ENCODE data around the gene GABBR2. TPM values are rescaled to one million over a fixed set of nuclear protein-coding genes. Genes with fewer than 3 reads are reported as not detected.

The GABBR2 gene
- total RNA-seq, 1 experiment from 2014 or later: 6.3 TPM

DNA sequence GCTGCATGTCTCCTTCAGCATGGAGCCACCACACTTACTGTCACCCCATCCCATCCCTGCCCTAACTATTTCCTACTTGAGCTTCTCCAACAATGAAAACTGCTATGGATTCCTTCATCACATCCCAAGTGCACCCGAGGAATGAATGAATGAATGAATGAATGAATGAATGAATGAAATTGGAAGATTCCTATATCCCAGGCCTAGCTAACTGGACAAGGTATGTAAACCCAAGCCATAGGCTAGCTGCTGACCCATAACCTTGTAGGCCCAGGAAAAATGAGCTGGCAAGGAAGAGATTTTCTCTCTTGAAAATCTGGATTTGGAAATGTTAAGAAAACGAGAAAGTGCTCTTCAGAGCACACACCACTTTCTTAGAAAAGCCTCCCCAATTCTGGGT lies 97.4 kb downstream of the GABBR2 start:
- Histone ChIP-seq H3K4me3 (ENCODE audit: low read depth in 2 of 2, low read length in 2 of 2) (no peak overlapping the region), H3K4me1 (ENCODE audit: control insufficient read depth, insufficient read depth, low read length) (no peaks in the 10 kb centered on the region), H3K27ac (ENCODE audit: low read length) (no peak overlapping the region), H3K9me3 (ENCODE audit: control insufficient read depth, insufficient read depth, low read depth, low read length) (no peaks in the 10 kb centered on the region), H3K27me3 (ENCODE audit: control insufficient read depth, insufficient read depth, low read length) (no peaks in the 10 kb centered on the region; the same call in 1 of the 2 replicates), H3K36me3 (ENCODE audit: control insufficient read depth, insufficient read depth, low read length) (no peaks in the 10 kb centered on the region)
- in situ Hi-C loops (cut with HindIII; ENCODE audit: low pct_unique_long_range_greater_than_20kb, low sequenced_read_pairs) (no loop called here), intact Hi-C loops (cut with micrococcal nuclease; ENCODE audit: unreplicated experiment) (no loop called here)
- DNase-seq (ENCODE audit: low read depth, low spot score) (no peak), ATAC-seq (no peak)
- TF ChIP-seq POLR2AphosphoS5 (IDR thresholded peaks at IDR 0.05; ENCODE audit: low read depth, low read length) (no peak), SIN3A (IDR thresholded peaks at IDR 0.05; ENCODE audit: borderline replicate concordance, insufficient read depth, low read depth, low read length) (no peak), TCF7L2 (IDR thresholded peaks at IDR 0.05; ENCODE audit: low read depth, low read length) (no peak)
- TF ChIP-seq, protein P1, sequence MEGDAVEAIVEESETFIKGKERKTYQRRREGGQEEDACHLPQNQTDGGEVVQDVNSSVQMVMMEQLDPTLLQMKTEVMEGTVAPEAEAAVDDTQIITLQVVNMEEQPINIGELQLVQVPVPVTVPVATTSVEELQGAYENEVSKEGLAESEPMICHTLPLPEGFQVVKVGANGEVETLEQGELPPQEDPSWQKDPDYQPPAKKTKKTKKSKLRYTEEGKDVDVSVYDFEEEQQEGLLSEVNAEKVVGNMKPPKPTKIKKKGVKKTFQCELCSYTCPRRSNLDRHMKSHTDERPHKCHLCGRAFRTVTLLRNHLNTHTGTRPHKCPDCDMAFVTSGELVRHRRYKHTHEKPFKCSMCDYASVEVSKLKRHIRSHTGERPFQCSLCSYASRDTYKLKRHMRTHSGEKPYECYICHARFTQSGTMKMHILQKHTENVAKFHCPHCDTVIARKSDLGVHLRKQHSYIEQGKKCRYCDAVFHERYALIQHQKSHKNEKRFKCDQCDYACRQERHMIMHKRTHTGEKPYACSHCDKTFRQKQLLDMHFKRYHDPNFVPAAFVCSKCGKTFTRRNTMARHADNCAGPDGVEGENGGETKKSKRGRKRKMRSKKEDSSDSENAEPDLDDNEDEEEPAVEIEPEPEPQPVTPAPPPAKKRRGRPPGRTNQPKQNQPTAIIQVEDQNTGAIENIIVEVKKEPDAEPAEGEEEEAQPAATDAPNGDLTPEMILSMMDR (IDR thresholded peaks at IDR 0.05): no peak
- TF ChIP-seq, protein P2, sequence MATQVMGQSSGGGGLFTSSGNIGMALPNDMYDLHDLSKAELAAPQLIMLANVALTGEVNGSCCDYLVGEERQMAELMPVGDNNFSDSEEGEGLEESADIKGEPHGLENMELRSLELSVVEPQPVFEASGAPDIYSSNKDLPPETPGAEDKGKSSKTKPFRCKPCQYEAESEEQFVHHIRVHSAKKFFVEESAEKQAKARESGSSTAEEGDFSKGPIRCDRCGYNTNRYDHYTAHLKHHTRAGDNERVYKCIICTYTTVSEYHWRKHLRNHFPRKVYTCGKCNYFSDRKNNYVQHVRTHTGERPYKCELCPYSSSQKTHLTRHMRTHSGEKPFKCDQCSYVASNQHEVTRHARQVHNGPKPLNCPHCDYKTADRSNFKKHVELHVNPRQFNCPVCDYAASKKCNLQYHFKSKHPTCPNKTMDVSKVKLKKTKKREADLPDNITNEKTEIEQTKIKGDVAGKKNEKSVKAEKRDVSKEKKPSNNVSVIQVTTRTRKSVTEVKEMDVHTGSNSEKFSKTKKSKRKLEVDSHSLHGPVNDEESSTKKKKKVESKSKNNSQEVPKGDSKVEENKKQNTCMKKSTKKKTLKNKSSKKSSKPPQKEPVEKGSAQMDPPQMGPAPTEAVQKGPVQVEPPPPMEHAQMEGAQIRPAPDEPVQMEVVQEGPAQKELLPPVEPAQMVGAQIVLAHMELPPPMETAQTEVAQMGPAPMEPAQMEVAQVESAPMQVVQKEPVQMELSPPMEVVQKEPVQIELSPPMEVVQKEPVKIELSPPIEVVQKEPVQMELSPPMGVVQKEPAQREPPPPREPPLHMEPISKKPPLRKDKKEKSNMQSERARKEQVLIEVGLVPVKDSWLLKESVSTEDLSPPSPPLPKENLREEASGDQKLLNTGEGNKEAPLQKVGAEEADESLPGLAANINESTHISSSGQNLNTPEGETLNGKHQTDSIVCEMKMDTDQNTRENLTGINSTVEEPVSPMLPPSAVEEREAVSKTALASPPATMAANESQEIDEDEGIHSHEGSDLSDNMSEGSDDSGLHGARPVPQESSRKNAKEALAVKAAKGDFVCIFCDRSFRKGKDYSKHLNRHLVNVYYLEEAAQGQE (IDR thresholded peaks at IDR 0.05; ENCODE audit: insufficient read depth in 1 of 2, low read depth in 2 of 2, low read length in 1 of 2): no peak
- POLR2A ChIA-PET: no interaction called here
- CTCF ChIA-PET: no interaction called here
- no TSS peak for BruUV-seq (replicated peaks)

DNA sequence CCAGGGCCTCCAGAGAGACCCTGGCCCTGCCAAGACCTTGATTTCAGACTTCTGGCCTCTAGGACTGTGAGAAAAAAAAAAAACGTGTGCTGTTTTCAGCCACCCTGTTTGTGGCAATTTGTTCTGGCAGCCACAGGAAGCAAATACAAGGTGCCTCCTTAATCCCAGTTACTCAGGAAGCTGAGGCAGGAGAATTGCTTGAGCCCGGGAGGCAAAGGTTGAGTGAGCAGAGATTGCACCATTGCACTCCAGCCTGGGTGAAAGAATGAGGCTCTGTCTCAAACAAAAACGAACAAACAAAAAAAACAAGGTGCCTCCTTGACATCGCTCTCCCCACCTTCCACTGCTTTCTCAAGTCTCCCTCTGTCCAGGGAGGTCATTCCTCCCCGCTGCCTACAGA lies 98.0 kb downstream of the GABBR2 start:
- no peaks in the 10 kb centered on the region for H3K9me3 ChIP-seq (ENCODE audit: control insufficient read depth, insufficient read depth, low read depth, low read length)
- no peak overlapping the region for H3K27ac ChIP-seq (ENCODE audit: low read length)
- DNase-seq (ENCODE audit: low read depth, low spot score): no peak
- H3K4me3 ChIP-seq (ENCODE audit: low read depth in 2 of 2, low read length in 2 of 2): no peak overlapping the region
- ChIA-PET POLR2A (no interaction called here), CTCF (no interaction called here)
- in situ Hi-C loops (cut with HindIII; ENCODE audit: low pct_unique_long_range_greater_than_20kb, low sequenced_read_pairs): no loop called here
- H3K27me3 ChIP-seq (ENCODE audit: control insufficient read depth, insufficient read depth, low read length): no peaks in the 10 kb centered on the region; the same call in 1 of the 2 replicates
- H3K36me3 ChIP-seq (ENCODE audit: control insufficient read depth, insufficient read depth, low read length): no peaks in the 10 kb centered on the region
- intact Hi-C loops (cut with micrococcal nuclease; ENCODE audit: unreplicated experiment): no loop called here
- no peaks in the 10 kb centered on the region for H3K4me1 ChIP-seq (ENCODE audit: control insufficient read depth, insufficient read depth, low read length)
- TF ChIP-seq, protein P2 (IDR thresholded peaks at IDR 0.05; ENCODE audit: insufficient read depth in 1 of 2, low read depth in 2 of 2, low read length in 1 of 2): no peak
- no peak for TF ChIP-seq SIN3A (IDR thresholded peaks at IDR 0.05; ENCODE audit: borderline replicate concordance, insufficient read depth, low read depth, low read length)
- no peak for TF ChIP-seq TCF7L2 (IDR thresholded peaks at IDR 0.05; ENCODE audit: low read depth, low read length)
- TF ChIP-seq, protein P1 (IDR thresholded peaks at IDR 0.05): no peak
- no peak for TF ChIP-seq POLR2AphosphoS5 (IDR thresholded peaks at IDR 0.05; ENCODE audit: low read depth, low read length)
- no TSS peak for BruUV-seq (replicated peaks)
- no peak for ATAC-seq
